ENCODE data around the gene VIPR2. TPM values are rescaled to one million over a fixed set of nuclear protein-coding genes. Genes with fewer than 3 reads are reported as not detected.
"Not testable (repeated sequence)": the region's sequence is repeated elsewhere in the genome, so short reads cannot be mapped to it uniquely, and the experiment has no call there.

Gene VIPR2
- polyA plus RNA-seq, 4 donors, result 2.8 to 4.1 (median 3.0) TPM

DNA sequence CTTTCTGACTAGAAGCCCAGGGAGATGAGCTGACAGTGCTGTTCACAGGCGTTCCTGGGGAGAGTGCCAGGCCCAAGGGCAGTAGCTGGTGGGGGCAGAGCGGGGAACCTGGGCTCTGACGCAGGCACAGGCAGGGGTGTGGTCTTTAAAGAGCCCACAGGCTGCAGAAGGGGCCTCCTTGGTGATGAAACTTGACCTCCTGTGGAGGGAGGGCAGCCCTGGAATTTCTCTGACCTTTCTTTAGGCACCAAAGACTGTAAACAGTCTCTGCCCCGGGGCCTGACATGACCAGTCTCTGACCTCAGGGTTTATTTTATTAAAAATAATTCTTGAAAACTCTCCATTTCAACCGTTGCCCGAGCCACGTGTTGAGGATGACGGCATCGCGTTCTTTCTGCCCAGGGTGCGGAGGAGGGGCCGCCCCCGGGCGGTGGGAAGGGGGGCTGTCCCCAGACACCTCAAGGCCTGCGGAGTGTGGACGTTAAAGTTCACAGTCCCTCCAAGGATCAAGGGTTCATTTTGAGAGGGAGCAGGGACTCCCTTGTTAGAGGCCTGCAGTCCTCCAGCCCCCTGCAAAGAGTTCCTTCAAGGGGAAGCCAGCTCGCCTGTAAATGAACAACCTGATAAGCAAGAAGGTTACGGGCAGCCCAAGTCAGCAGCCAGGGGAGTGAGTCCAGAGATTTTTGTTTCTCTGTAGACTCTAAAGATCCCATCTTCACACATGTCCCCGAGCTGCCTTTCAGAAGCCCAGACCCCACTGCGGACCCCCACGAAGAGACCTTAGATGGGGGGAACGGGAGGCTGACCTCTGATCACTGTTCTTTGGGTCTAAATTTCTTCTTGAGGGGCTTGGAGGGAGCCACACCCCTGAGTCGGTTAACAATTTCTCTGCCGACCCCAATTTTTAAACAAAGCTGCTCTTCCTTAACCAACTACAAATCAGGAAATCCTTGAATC lies 128.9 kb downstream of the VIPR2 start:
- no peak for DNase-seq (ENCODE audit: low read depth in 4 of 4, low spot score in 3 of 4)

DNA sequence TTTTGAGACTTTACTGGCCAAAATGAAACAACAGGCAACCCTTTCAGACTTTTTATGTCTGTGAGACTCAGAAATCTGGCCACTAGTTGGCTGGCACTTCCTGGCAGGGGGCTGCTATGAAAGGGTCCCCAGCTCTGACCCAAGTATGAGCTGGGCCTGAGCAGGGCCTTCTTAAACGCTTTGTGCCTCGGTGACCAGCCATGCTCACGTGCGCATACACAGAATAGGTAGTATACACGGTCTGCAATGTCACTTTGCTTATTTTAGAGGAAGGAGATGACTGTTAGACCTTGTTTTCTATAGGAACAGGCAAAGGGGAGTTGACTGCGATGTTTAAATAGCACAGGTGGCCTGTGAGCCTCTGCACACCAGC lies 129.6 kb downstream of the VIPR2 start:
- no peak for DNase-seq (ENCODE audit: low read depth in 4 of 4, low spot score in 3 of 4)

DNA sequence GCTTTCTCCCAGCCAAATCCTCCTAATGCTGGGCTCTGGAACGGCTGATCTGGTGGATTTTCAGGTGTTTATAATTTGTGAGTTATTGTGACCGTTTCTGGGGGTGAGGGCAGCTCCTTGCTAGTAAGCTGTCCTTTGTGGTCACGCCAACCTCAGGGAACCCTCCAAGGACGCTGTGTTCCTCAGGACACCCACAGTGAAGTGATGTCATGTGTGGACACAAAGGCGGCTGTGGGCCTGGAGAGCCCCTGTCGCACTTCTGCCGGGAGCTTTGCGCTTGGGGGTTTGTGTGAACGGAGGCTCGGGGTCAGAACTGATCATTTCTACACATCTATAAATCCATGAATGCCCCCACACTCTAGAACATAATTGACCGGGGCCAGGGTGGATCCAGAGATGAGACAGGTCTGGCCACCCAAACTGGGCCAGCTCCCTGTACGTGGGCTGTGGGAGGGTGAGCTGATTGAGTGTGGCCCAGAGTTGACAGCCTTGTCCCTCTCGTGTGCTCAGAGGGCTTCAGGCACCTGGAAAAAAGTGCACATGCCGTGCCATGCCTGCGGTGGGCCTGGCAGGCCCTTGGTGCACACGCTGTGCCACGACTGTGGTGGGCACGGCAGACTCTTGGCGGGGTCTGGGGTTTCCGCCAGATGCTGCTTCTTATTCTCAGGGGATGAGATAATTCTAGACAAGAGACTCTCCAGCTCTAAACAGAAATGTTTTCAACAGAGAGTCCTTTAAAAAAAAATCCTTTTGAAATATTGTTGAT lies 130.2 kb downstream of the VIPR2 start:
- DNase-seq (ENCODE audit: low read depth in 4 of 4, low spot score in 3 of 4), result no peak

DNA sequence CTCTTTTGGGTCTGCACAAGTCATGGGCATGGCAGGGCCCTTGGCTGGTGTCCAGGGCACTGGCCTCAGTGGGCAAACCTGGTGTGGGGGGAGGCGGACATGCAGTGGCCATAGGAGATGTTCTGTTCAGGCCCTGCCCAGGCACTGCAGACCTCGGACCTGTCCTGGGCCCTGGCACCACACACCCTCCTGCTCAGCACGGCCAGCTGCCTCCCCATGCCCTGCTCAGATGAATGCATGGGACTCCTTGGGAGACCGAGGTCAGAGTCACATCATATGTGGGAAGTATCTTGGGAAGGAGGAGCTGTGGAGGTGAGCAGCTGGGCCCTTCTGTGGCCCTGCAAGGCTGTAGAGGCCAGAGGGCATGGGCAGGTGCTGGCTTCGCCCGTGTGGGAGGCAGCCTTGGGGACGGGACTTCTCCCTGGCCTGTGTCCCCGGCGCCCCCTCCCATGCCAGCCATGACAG lies 130.8 kb downstream of the VIPR2 start:
- no peak for DNase-seq (ENCODE audit: low read depth in 4 of 4, low spot score in 3 of 4)

DNA sequence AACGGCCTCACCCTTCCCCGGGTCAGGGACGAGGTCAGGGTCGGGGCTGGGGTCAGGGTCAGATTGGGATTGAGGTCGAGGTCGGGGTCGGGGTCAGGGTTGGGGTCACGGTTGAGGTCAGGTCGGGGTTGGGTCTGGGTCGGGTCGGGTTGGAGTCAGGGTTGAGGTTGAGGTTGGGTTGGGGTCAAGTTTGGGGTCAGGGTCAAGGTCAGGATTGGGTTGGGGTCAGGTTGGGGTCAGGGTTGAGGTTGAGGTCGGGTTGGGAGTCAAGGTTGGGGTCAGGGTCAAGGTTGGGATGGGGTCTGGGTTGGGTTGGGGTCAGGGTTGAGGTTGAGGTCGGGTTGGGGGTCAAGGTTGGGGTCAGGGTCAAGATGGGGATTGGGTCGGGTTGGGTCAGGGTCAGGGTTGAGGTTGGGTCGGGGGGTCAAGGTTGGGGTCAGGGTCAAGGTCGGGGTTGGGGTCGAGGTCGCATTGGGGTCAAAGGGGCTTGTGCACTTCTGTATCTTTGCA lies 131.4 kb downstream of the VIPR2 start:
- DNase-seq (ENCODE audit: low read depth in 4 of 4, low spot score in 3 of 4), result no peak

DNA sequence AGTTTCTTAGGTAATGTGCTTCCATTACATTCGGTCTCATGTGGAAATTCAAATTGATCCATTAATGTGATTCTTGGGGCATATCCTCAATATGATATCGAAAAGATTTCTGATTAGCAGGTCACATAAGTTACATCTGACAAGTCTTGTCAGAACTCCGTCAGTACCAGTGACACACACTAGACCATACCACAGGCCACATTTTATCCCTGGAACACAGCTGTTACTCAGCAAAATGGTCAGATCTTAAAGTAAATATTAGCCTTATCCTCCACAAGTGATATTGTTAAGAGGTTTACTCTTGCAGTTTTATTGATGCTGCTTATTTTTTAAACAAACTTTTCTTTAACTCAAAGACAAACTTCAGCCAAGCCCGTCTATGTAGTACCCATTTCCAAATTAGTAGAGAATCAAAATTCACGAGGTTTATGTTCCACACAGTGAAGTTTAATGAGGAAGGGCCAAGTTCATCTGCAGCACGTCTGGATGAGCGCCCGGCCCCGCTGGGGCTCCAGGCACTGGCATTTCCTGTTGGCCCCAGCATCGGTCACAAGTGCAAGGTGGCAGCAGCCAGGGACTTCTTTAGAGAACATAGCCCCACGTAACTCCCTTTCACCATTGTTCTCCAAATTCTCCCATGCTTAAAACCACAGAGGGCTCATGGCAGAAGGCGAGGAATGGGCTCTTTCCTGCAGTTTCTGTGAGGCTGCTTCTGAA lies 132.2 kb downstream of the VIPR2 start:
- no peak for DNase-seq (ENCODE audit: low read depth in 4 of 4, low spot score in 3 of 4)

DNA sequence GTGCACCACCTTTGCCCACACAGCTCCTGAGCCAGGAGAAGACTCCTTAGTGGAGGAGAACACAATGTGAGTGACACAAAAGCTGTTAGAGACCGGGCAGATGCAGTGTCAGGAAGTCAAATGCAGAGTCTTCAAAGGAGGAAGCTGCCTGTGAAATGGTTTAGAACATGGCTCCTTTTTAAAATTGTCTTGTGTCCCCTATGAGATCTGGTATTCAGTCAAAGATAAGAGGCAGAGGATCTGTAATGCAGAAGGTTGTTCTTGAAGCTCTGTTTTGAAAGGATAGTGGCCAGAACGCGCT lies 133.0 kb downstream of the VIPR2 start:
- DNase-seq (ENCODE audit: low read depth in 4 of 4, low spot score in 3 of 4), result no peak

DNA sequence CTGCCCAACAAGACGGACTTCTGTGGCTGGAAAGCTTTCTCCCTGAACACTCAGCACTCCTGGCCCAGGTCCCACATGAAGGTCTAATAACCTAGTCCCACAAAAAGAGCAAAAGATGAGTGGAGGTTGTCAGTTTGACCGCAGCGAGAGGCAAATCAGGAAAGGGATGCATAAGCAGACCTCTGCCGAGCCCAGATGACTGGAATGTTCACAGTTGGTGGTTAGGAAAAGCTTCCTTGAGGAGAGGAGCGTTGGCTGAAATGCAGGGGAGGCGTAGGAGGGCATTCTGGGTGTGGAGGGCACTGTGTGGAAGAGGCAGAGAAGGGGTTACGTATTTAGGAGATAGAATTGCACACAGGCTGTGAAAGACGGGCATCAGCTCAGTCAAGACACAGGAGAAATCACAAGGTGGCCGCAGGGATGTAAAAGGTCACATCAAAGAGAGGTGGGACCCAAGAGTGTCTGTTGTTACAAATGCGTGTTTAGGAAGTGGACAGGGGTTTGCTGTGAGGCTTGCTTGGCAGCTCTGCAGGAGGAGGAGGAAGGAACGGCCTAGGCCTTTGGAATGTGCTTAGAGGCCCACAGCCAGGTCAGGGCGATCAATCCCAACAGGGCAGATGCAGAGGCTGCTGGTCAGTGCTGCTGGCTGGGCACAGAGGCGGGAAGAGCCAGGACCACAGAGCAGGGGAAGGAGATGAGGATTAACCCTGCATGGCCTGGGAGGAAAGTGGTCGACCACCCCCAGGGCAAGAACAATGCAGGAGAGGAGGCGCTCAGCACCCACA lies 133.5 kb downstream of the VIPR2 start:
- DNase-seq (ENCODE audit: low read depth in 4 of 4, low spot score in 3 of 4), result no peak

DNA sequence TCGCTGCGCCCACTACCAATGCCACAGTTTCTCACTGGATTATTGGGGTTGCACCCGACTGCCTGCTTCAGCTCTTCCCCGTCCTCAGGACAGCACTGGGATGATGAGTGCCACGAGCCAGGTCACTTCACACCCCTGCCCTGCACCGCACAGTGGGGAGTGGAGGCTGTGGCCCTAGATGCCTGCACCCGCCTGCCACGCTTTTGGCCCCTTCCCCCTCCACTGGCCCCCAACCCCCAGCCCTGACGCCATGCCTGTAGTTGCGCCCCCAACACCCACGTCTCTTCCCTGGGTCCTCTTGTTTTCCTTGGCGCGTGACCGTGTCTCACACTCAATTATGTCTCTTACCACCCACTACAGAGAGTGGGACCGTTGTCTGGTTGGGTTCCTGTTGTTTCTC lies 134.3 kb downstream of the VIPR2 start:
- no peak for DNase-seq (ENCODE audit: low read depth in 4 of 4, low spot score in 3 of 4)

DNA sequence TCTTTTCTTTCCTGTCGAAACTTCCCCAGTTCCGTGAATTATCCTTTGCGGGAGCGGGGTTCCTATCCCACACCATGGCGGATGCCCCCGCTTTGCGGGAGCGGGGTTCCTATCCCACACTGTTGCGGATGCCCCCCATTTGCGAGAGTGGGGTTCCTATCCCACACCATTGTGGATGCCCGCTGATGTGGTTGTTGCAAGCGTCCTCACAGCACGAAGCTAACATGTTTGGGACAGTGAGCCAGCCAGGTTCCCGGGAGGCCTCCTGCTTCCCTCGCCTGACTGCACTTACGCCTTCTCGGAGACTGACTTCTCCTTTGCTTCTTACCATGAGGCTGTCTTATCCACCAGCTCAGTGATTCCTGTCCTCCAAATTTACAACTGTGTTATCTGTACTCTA lies 134.7 kb downstream of the VIPR2 start:
- no peak for DNase-seq (ENCODE audit: low read depth in 4 of 4, low spot score in 3 of 4)

DNA sequence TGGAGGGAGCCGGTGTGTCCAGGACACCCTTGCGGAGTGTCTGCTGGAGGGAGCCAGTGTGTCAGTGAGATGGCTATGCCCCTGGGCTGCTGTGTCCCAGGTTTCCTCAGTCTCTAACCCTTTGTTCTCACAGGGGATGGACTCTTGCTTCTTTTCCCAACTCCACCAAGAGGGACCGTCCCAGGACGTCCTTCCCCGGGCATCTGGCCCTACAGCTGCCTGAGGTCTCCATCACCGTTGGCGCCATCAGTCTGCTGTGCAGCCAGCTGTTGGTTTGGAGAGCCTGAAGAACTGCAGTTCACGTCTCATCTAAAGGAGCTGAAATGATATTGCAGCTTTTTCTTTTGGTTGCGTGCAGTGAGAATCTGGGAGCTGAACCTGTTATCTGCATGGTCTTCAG lies 136.2 kb downstream of the VIPR2 start:
- no peak for DNase-seq (ENCODE audit: low read depth in 4 of 4, low spot score in 3 of 4)

DNA sequence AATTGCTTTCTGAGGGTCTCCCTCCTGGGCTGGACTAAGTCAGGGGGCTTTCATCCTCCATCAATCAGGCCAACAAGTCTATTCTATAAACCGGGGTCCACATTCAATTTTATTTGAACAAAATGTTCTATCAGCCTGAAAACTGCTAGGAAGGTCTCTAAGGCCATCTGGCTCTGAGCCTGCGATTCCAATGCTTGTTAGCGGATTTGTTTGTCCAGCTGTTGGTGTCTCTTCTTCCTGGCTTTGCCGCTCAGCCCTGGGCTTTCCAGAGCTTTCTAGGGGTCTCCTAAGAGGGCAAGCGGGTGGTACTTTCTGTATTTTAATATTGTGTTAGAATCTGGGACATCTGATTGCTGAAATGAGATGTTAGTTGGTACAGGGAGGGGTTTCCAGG lies 136.7 kb downstream of the VIPR2 start:
- DNase-seq (ENCODE audit: low read depth in 4 of 4, low spot score in 3 of 4), result no peak

DNA sequence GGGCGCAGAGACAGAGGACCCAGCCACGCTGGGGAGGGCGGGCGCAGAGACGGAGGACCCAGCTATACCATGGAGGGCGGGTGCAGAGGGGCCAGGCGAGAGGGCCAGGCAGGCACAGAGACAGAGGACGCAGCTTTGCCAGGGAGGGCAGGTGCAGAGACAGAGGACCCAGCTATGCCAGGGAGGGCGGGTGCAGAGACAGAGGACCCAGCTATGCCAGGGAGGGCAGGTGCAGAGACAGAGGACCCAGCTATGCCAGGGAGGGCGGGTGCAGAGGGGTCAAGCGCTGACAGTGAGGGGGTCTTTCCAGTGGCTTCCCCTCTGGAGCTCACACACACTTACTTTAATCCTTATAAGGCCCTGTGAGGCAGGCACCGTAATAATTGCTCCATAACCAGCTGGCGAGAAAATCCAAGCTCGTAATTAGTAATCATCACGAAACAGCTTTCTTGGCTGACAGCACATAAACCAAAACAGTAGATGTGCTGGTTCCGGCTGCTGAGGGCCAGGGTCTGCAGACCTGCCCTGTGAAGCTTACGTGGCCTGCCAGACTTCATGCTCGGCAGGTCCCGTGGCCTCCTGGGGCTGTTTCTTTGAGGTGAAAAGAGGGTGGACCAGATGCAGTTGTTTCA lies 137.2 kb downstream of the VIPR2 start:
- DNase-seq (ENCODE audit: low read depth in 4 of 4, low spot score in 3 of 4), result no peak

DNA sequence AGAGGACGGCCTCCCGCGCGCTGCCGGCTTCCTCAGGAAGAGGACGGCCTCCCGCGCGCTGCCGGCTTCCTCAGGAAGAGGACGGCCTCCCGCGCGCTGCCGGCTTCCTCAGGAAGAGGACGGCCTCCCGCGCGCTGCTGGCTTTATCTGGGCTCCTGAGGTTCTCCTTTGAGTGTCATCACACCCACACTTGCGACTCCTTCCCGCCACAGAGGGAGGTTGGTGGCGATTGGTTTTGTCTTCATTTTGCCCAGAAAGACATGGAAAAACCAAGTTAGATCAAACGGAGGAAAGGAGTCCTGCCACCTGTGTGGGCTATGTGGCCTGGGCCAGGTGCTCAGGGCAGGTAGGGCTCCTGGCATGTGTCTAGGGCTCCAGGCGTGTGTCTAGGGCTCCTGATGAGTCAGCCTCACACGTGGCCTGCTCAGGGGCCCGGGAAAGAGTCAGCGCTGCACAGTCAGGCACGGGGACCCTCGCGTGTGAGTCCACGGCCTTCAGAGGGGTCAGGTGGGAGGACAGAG lies 138.0 kb downstream of the VIPR2 start:
- no peak for DNase-seq (ENCODE audit: low read depth in 4 of 4, low spot score in 3 of 4)

DNA sequence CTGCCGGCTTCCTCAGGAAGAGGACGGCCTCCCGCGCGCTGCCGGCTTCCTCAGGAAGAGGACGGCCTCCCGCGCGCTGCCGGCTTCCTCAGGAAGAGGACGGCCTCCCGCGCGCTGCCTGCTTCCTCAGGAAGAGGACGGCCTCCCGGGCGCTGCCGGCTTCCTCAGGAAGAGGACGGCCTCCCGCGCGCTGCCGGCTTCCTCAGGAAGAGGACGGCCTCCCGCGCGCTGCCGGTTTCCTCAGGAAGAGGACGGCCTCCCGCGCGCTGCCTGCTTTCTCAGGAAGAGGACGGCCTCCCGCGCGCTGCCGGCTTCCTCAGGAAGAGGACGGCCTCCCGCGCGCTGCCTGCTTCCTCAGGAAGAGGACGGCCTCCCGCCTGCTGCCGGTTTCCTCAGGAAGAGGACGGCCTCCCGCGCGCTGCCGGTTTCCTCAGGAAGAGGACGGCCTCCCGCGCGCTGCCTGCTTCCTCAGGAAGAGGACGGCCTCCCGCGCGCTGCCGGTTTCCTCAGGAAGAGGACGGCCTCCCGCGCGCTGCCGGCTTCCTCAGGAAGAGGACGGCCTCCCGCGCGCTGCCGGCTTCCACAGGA lies 138.6 kb downstream of the VIPR2 start:
- not testable (repeated sequence) for DNase-seq (ENCODE audit: low read depth in 4 of 4, low spot score in 3 of 4)

DNA sequence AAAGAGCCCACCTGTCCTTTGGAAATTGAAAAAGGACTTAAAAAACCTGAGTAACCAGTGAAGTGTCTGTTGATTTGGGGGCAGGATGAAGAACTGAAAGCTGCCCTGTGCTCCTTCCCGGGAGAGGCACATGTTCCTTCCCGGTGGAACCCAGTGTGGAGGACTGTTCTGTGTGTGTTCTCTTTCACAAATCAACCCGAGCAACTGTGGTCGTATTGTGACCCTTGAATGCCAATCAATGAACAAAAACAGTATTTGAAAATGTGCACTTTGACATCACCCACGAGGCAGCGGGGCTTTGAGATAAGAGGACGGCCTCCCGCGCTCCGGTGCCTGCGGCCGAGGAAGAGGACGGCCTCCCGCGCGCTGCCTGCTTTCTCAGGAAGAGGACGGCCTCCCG lies 139.0 kb downstream of the VIPR2 start:
- DNase-seq (ENCODE audit: low read depth in 4 of 4, low spot score in 3 of 4), result no peak

DNA sequence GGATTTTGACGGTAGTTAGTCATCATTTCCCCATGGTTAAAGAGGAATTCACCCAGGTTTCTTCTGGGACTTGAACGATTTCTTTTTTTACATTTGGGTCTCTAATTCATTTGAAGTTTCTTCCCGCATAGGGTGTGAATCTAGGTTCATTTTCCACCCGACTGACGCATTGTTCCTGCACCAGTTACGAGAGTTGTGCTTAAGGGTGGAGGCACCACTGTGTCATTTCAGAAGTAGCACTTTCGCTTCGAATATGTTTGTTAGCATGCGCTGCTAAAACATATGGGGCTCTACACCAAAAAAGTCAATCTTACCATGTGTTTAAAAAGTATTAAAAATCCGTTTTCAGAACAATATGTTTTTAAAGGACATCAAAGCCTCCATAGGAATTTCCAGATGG lies 140.3 kb downstream of the VIPR2 start:
- no peak for DNase-seq (ENCODE audit: low read depth in 4 of 4, low spot score in 3 of 4)

DNA sequence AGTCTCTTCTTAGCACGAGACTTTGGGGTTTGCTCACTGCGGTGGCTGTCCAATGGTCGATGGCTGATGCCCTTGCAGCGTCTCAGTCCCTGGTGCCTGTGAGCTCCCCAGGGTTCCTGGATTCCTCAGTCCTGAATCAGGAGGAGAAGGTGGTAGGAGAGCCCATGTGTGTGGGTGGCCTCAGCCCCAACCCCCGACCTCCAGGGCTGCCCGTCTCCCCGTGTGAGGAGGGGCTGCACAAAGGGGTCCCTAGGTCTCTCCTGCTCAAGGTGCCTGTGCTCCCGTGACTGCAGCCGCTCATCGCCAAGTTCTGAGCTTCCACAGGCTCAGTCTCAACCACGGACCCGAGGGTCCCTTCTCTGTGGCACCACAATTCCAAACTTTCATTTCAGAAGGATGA lies 142.9 kb downstream of the VIPR2 start:
- DNase-seq (ENCODE audit: low read depth in 4 of 4, low spot score in 3 of 4), result no peak

DNA sequence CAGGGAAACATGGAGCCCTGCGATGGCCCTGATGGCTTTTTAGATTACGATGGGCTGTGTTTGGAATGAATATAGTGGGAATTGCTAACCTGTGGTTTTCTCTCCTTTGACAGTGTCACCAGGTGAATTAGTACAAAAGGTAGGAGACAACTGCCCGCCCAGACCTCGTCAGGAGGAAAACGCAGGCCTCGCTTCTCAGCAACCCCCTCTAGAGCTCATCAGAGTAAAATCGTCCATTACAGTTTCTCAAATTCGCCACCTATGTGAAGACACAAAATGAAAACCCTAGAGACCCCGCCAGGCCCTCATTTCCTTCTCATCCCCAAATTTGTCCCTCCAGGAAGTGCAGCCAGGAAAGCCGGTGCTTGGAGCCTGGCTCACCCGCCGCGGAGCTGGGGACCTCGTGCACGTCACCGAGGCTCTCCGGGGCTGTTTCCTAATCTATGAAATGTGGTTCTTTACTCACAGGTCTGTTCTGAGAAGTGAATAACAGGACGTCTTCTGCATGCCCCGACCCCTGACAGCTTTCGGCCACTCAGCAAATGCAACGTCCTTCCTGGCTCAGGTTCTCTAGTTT lies 143.7 kb downstream of the VIPR2 start:
- no peak for DNase-seq (ENCODE audit: low read depth in 4 of 4, low spot score in 3 of 4)
